H1 (cell line): ENCODE results near the gene SLCO2A1. TPM values are rescaled to one million over a fixed set of nuclear protein-coding genes. Genes with fewer than 3 reads are reported as not detected.

Experiments
- CTCF ChIA-PET: fragments of 300-600 bp; sonication (Branson Sonifier 250); formaldehyde crosslinking; loops from one replicate; lab custom pipeline; 2021; ENCODE audit not compliant: partially characterized antibody; lab: Charles Lee
- POLR2A ChIA-PET: fragments of 300-600 bp; sonication (Branson Sonifier 250); formaldehyde crosslinking; loops from one replicate; lab custom pipeline; 2021; ENCODE audit warnings: inconsistent platforms; ENCODE audit not compliant: partially characterized antibody; lab: Charles Lee
- DNase-seq, 2 experiments: peaks; one replicate each; pipeline versions ENCODE4 v3.0.0 to v3.0.0-alpha.2; 2010 to 2022; ENCODE audit warnings: low spot score in 2 of 2, low read depth in 1 of 2, mixed read lengths in 1 of 2
- FAIRE-seq: peaks from 2 replicates; lab custom pipeline; 2011; peaks lifted over from hg19 to GRCh38; lab: Jason Lieb, UNC
- H2AFZ ChIP-seq: 2 replicates; pipeline ENCODE4 v1.8.1; 2012; ENCODE audit warnings: low read length, inconsistent platforms
- H2AK5ac ChIP-seq: 2 replicates; pipeline ENCODE4 v1.6.1; 2013; ENCODE audit warnings: low read depth, low read length
- H2BK120ac ChIP-seq: replicated peaks from 2 replicates; pipeline ENCODE3; 2013; ENCODE audit warnings: low read depth, low read length, inconsistent platforms
- H2BK12ac ChIP-seq: 2 replicates; pipeline ENCODE4 v1.6.1; 2013; ENCODE audit warnings: low read depth, low read length
- H2BK15ac ChIP-seq: 2 replicates; pipeline ENCODE4 v1.6.1; 2013; ENCODE audit warnings: low read length
- H2BK20ac ChIP-seq: 2 replicates; pipeline ENCODE4 v1.6.1; 2013; ENCODE audit warnings: low read length
- H2BK5ac ChIP-seq: 2 replicates; pipeline ENCODE4 v1.6.1; 2013; ENCODE audit warnings: low read depth, low read length
- H3K14ac ChIP-seq: 2 replicates; pipeline ENCODE4 v1.6.1; 2013; ENCODE audit warnings: inconsistent platforms; ENCODE audit not compliant: insufficient read length
- H3K18ac ChIP-seq: 2 replicates; pipeline ENCODE4 v1.6.1; 2013; ENCODE audit warnings: low read length; ENCODE audit errors: extremely low read depth
- H3K23ac ChIP-seq: 2 replicates; pipeline ENCODE4 v1.6.1; 2013; ENCODE audit warnings: inconsistent platforms; ENCODE audit not compliant: insufficient read length
- H3K23me2 ChIP-seq: 2 replicates; pipeline ENCODE4 v1.6.1; 2013; ENCODE audit warnings: low read depth, low read length
- H3K27ac ChIP-seq: 2 replicates; pipeline ENCODE4 v1.6.1; 2011; ENCODE audit warnings: low read depth, low read length, inconsistent platforms
- H3K27me3 ChIP-seq, 4 experiments: replicated peaks in 1 of 4; 1 replicate in 1 of 4; 2 replicates in 3 of 4; pipeline versions ENCODE4 v1.6.1 to v1.8.1; 2011 to 2013; ENCODE audit warnings: low read length in 3 of 4, mild to moderate bottlenecking in 3 of 4, inconsistent platforms in 2 of 4, mixed read lengths in 2 of 4, moderate library complexity in 1 of 4; ENCODE audit not compliant: control insufficient read depth in 3 of 4, insufficient read depth in 3 of 4; ENCODE audit errors: extremely low read depth in 1 of 4
- H3K36me3 ChIP-seq, 4 experiments: 2 replicates each; pipeline versions ENCODE4 v1.6.1 to v1.8.1; 2011 to 2013; ENCODE audit warnings: mild to moderate bottlenecking in 4 of 4, low read length in 3 of 4, moderate library complexity in 2 of 4, control low read depth in 1 of 4, inconsistent platforms in 1 of 4; ENCODE audit not compliant: insufficient read depth in 4 of 4, control insufficient read depth in 2 of 4
- H3K4ac ChIP-seq: replicated peaks from 2 replicates; pipeline ENCODE3; 2013; ENCODE audit warnings: low read length, low read depth, mixed read lengths, inconsistent platforms; ENCODE audit not compliant: insufficient read length
- H3K4me1 ChIP-seq, 4 experiments: replicated peaks in 1 of 4; 1 replicate in 1 of 4; 2 replicates in 3 of 4; pipeline versions ENCODE4 v1.6.1 to v1.8.1; 2011 to 2013; ENCODE audit warnings: low read length in 3 of 4, inconsistent platforms in 2 of 4, mixed read lengths in 1 of 4; ENCODE audit not compliant: insufficient read depth in 4 of 4, control insufficient read depth in 3 of 4
- H3K4me2 ChIP-seq, 2 experiments: 2 replicates each; pipeline versions ENCODE4 v1.6.1 to v1.8.1; 2011 to 2013; ENCODE audit warnings: low read depth in 2 of 2, low read length in 2 of 2, control low read depth in 1 of 2, inconsistent platforms in 1 of 2, mild to moderate bottlenecking in 1 of 2; ENCODE audit not compliant: insufficient read depth in 1 of 2
- H3K4me3 ChIP-seq, 4 experiments: fragments of 200-600, 300-600 bp in 1 of 4; sonication (generic), shearing (Covaris generic), sonication (Bioruptor Twin) in 1 of 4; 2 replicates each; pipeline versions ENCODE4 v1.5.1 to v1.8.1; 2011 to 2016; ENCODE audit warnings: low read length in 4 of 4, low read depth in 3 of 4, control low read depth in 2 of 4, inconsistent platforms in 2 of 4, mild to moderate bottlenecking in 2 of 4, mixed read lengths in 1 of 4, moderate library complexity in 1 of 4; ENCODE audit not compliant: insufficient read depth in 2 of 4; ENCODE audit errors: extremely low read depth in 1 of 4
- H3K56ac ChIP-seq: replicated peaks from 2 replicates; pipeline ENCODE3; 2013; ENCODE audit warnings: low read depth, mild to moderate bottlenecking, mixed read lengths, low read length, inconsistent platforms; ENCODE audit not compliant: insufficient read length
- H3K79me1 ChIP-seq: 2 replicates; pipeline ENCODE4 v1.6.1; 2013; ENCODE audit warnings: low read depth, low read length, control low read depth
- H3K79me2 ChIP-seq, 2 experiments: 2 replicates each; pipeline versions ENCODE4 v1.6.1 to v1.8.1; 2012 to 2013; ENCODE audit warnings: low read length in 2 of 2, mild to moderate bottlenecking in 2 of 2, inconsistent platforms in 1 of 2; ENCODE audit not compliant: insufficient read depth in 2 of 2, control insufficient read depth in 1 of 2
- H3K9ac ChIP-seq, 4 experiments: replicated peaks in 1 of 4; 1 replicate in 1 of 4; 2 replicates in 3 of 4; pipeline versions ENCODE4 v1.6.1 to v1.8.1; 2011 to 2013; ENCODE audit warnings: low read depth in 3 of 4, low read length in 3 of 4, control low read depth in 2 of 4, mild to moderate bottlenecking in 2 of 4, moderate library complexity in 2 of 4, inconsistent platforms in 1 of 4; ENCODE audit errors: extremely low read depth in 1 of 4
- H3K9me3 ChIP-seq, 2 experiments: 2 replicates each; pipeline versions ENCODE4 v1.6.1 to v1.8.1; 2012 to 2013; ENCODE audit warnings: mild to moderate bottlenecking in 2 of 2, moderate library complexity in 2 of 2, control low read depth in 1 of 2, inconsistent platforms in 1 of 2, low read depth in 1 of 2, low read length in 1 of 2, mixed read lengths in 1 of 2; ENCODE audit not compliant: insufficient read depth in 2 of 2
- H4K20me1 ChIP-seq, 2 experiments: replicated peaks in 1 of 2; 2 replicates each; pipeline versions ENCODE3 to v1.8.1; 2011 to 2013; ENCODE audit warnings: inconsistent platforms in 2 of 2, low read length in 2 of 2, mild to moderate bottlenecking in 1 of 2; ENCODE audit not compliant: insufficient read depth in 2 of 2, control insufficient read depth in 1 of 2
- H4K5ac ChIP-seq: 2 replicates; pipeline ENCODE4 v1.6.1; 2013; ENCODE audit warnings: low read length, low read depth, mixed read lengths, inconsistent platforms; ENCODE audit not compliant: insufficient read length
- H4K8ac ChIP-seq: 2 replicates; pipeline ENCODE4 v1.8.0; 2013; ENCODE audit warnings: mild to moderate bottlenecking, moderate library complexity, low read length, inconsistent platforms; ENCODE audit not compliant: insufficient read depth; ENCODE audit errors: extremely low read depth
- H4K91ac ChIP-seq: replicated peaks from 2 replicates; pipeline ENCODE3; 2013; ENCODE audit warnings: low read length, mixed read lengths, inconsistent platforms; ENCODE audit not compliant: insufficient read length
- ATF2 ChIP-seq: IDR thresholded peaks from 2 replicates; pipeline ENCODE4 v1.6.1; 2012; ENCODE audit warnings: low read length, inconsistent platforms
- HDAC2 ChIP-seq, 2 experiments: fragments of 300-600 bp in 1 of 2; sonication (generic) in 1 of 2; IDR thresholded peaks; 2 replicates each; pipeline ENCODE4 v1.6.1; 2011 to 2012; ENCODE audit warnings: low read depth in 2 of 2, low read length in 2 of 2, mild to moderate bottlenecking in 2 of 2, moderate library complexity in 2 of 2, borderline replicate concordance in 1 of 2, inconsistent platforms in 1 of 2
- RFX5 ChIP-seq: IDR thresholded peaks from 2 replicates; pipeline ENCODE4 v1.6.1; 2011; ENCODE audit warnings: low read depth, low read length, improper control_type of control experiment, borderline replicate concordance
- SIN3A ChIP-seq, 2 experiments: IDR thresholded peaks in 1 of 2; conservative IDR thresholded peaks in 1 of 2; 2 replicates each; pipeline ENCODE4 v1.6.1; 2011 to 2012; ENCODE audit warnings: low read length in 2 of 2, improper control_type of control experiment in 1 of 2, low read depth in 1 of 2, mild to moderate bottlenecking in 1 of 2
- SP1 ChIP-seq: IDR thresholded peaks from 2 replicates; pipeline ENCODE4 v1.6.1; 2011; ENCODE audit warnings: low read depth, low read length
- SRF ChIP-seq: IDR thresholded peaks from 2 replicates; pipeline ENCODE4 v1.6.1; 2011; ENCODE audit warnings: mild to moderate bottlenecking, low read depth, low read length, moderate library complexity
- TAF1 ChIP-seq: IDR thresholded peaks from 2 replicates; pipeline ENCODE4 v1.6.1; 2011; ENCODE audit warnings: mild to moderate bottlenecking, low read depth, low read length
- TBP ChIP-seq: IDR thresholded peaks from 2 replicates; pipeline ENCODE4 v1.6.1; 2011; ENCODE audit warnings: low read depth, low read length, improper control_type of control experiment
- WGBS, 2 experiments: shearing (Covaris generic) in 1 of 2; methylation state at CpG; one replicate each; pipeline versions ENCODE4 v1.1.6 to v1.1.7; 2013 to 2015; ENCODE audit warnings: low lambda C conversion rate in 2 of 2, mixed read lengths in 2 of 2, inconsistent platforms in 1 of 2, low coverage in 1 of 2, missing lambda C conversion rate in 1 of 2; ENCODE audit not compliant: insufficient replicate concordance in 2 of 2, insufficient coverage in 1 of 2, insufficient read length in 1 of 2; ENCODE audit errors: extremely low coverage in 1 of 2, missing lambda C conversion rate in 1 of 2; 5-methylcytosine and 5-hydroxymethylcytosine counted together
- polyA plus RNA-seq, 7 experiments: library from polyadenylated mRNA; depleted of rRNA in 3 of 7; stranded (reverse) in 5 of 7; unstranded in 2 of 7; fragments of >200 nt in 5 of 7; fragments of 200-250 nt in 2 of 7; gene quantifications; 1 replicate in 5 of 7; 2 replicates in 1 of 7; 4 replicates in 1 of 7; pipeline versions ENCODE4 v1.2.1 to v1.2.3, GENCODE V29; 2011 to 2013; ENCODE audit warnings: missing spikeins in 2 of 7, mixed read lengths in 2 of 7
- total RNA-seq: library from RNA; stranded (reverse); fragmentation: NEBNext Ultra II Directional; extraction: Animal tissue kit (Norgen Biotek cat#: 25700); gene quantifications from 2 replicates; pipeline ENCODE4 v1.2.1, GENCODE V29; 2021

Gene SLCO2A1
- total and polyA plus RNA-seq, 2 of the 8 experiments (the other 6 are each of a cell fraction or from before 2014, with no cell fraction given) = 1.1 to 2.3 TPM

GRCh38 chr3:133958071-133958805 is 71.5 kb downstream of the SLCO2A1 start:
- Histone ChIP-seq H3K79me2 (no peaks in the 10 kb centered on the region), H2BK5ac (no peak overlapping the region), H2BK120ac (no peak overlapping the region), H3K18ac (no peak overlapping the region), H3K56ac (no peak overlapping the region), H2BK12ac (no peak overlapping the region), H3K27ac (no peak overlapping the region), H2BK20ac (no peak overlapping the region), H2AFZ (no peak overlapping the region), H3K14ac (no peak overlapping the region), H4K91ac (no peak overlapping the region), H3K79me1 (no peaks in the 10 kb centered on the region), H4K5ac (no peak overlapping the region), H4K8ac (no peak overlapping the region; the same call in 1 of the 2 replicates), H3K4me2 (no peak overlapping the region), H3K4ac (no peak overlapping the region), H2AK5ac (no peak overlapping the region), H4K20me1 (no peaks in the 10 kb centered on the region), H3K9me3 (no peaks in the 10 kb centered on the region), H3K36me3 (no peaks in the 10 kb centered on the region), H3K23ac (no peak overlapping the region), H3K9ac (no peak overlapping the region), H2BK15ac (no peak overlapping the region), H3K27me3 (no peaks in the 10 kb centered on the region), H3K4me1 (no peaks in the 10 kb centered on the region), H3K23me2 (no peaks in the 10 kb centered on the region), H3K4me3 (no peak overlapping the region)
- no peak for FAIRE-seq
- 85% methylated on average over 5 of the region's 5 CpGs; no CpG with 5 or more reads in 1 of the 2 experiments for WGBS, 2 experiments
- ChIA-PET CTCF (interaction anchor here (1.0 to 2.8 kb wide), 7 partner anchors 8 to 75 kb away, joined by 3 to 9 read pairs (median 4); no protein-coding TSS in a partner anchor), POLR2A (no interaction called here)
- DNase-seq = no peak
- TF ChIP-seq SP1 (no peak), SIN3A (conservative IDR thresholded peaks at IDR 0.05 in 1 of 2, IDR thresholded peaks at IDR 0.05 in 1 of 2; ENCODE audit: low read depth in 1 of 2, low read length in 2 of 2) (no peak), HDAC2 (IDR thresholded peaks at IDR 0.05; ENCODE audit: borderline replicate concordance in 1 of 2, low read depth in 2 of 2, low read length in 2 of 2) (no peak), SRF (no peak), RFX5 (no peak), TBP (no peak), ATF2 (no peak), TAF1 (no peak)
